Type B pancreatic cell (in vitro differentiated cells): Measurements from ENCODE around the gene PLD1. TPM values are rescaled to one million over a fixed set of nuclear protein-coding genes. Genes with fewer than 3 reads are reported as not detected.

Experiments used
- DNase-seq: peaks from one replicate; pipeline ENCODE4 v3.0.0; 2021; ENCODE audit warnings: mixed read lengths; ENCODE audit not compliant: unreplicated experiment; ENCODE audit errors: extremely low spot score
- H3K27ac Mint-ChIP-seq: 2 replicates; pipeline ENCODE4 v1.8.0; 2021; ENCODE audit warnings: mild to moderate bottlenecking, mixed read lengths
- H3K27me3 Mint-ChIP-seq: 2 replicates; pipeline ENCODE4 v1.8.0; 2021; ENCODE audit warnings: mixed read lengths
- H3K36me3 Mint-ChIP-seq: 2 replicates; pipeline ENCODE4 v1.8.0; 2021; ENCODE audit warnings: mixed read lengths
- H3K4me1 Mint-ChIP-seq: one replicate; pipeline ENCODE4 v1.8.0; 2021; ENCODE audit warnings: mixed read lengths; ENCODE audit not compliant: unreplicated experiment
- H3K4me3 Mint-ChIP-seq: 2 replicates; pipeline ENCODE4 v1.8.0; 2021; ENCODE audit warnings: mild to moderate bottlenecking, mixed read lengths
- H3K9me3 Mint-ChIP-seq: 2 replicates; pipeline ENCODE4 v1.8.0; 2021; ENCODE audit warnings: mixed read lengths
- total RNA-seq: library from RNA; stranded (reverse); gene quantifications from 2 replicates; pipeline ENCODE4 v1.2.1, GENCODE V29; 2021; ENCODE audit warnings: low replicate concordance
- TF ChIP-seq, protein P1 (sequence below): fragments of 200-600 bp; sonication (generic); conservative IDR thresholded peaks from 2 replicates; pipeline ENCODE4 v1.5.0; 2021; ENCODE audit warnings: antibody characterized with exemption, mild to moderate bottlenecking

The PLD1 gene
- total RNA-seq, 1 donor from 2014 or later: 33.3 TPM

DNA sequence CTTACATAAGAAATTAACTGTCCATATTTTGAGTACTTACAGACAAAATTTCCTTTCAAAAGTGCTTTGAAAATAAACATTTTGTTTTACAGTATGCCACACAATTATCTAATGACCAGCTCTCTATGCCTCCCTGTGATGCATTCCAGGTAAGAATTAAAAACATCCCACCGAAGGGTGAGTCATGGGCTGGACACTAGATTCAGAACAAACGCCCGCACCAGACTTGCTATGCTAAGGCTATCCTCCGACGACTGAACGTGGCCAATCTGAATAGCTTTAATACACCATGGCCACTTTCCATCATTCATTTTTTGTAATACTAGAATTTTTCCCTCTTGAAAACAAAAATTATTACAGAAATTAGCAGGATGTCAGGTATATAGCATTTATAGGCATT, 210.3 kb downstream of the PLD1 start:
- Mint-ChIP-seq H3K27me3 (no peaks in the 10 kb centered on the region), H3K36me3 (no peaks in the 10 kb centered on the region), H3K27ac (no peak overlapping the region), H3K4me3 (no peak overlapping the region), H3K9me3 (no peaks in the 10 kb centered on the region), H3K4me1 (no peaks in the 10 kb centered on the region)
- no peak for DNase-seq
- TF ChIP-seq, protein P1, sequence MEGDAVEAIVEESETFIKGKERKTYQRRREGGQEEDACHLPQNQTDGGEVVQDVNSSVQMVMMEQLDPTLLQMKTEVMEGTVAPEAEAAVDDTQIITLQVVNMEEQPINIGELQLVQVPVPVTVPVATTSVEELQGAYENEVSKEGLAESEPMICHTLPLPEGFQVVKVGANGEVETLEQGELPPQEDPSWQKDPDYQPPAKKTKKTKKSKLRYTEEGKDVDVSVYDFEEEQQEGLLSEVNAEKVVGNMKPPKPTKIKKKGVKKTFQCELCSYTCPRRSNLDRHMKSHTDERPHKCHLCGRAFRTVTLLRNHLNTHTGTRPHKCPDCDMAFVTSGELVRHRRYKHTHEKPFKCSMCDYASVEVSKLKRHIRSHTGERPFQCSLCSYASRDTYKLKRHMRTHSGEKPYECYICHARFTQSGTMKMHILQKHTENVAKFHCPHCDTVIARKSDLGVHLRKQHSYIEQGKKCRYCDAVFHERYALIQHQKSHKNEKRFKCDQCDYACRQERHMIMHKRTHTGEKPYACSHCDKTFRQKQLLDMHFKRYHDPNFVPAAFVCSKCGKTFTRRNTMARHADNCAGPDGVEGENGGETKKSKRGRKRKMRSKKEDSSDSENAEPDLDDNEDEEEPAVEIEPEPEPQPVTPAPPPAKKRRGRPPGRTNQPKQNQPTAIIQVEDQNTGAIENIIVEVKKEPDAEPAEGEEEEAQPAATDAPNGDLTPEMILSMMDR: no peak

- TF ChIP-seq, protein P1: no peak
- DNase-seq: no peak
- Mint-ChIP-seq H3K27ac (no peak overlapping the region), H3K9me3 (peaks cover 4% of the 10 kb centered on the region), H3K36me3 (no peaks in the 10 kb centered on the region), H3K4me3 (no peak overlapping the region), H3K27me3 (peaks cover 5% of the 10 kb centered on the region), H3K4me1 (no peaks in the 10 kb centered on the region)
Observed at GRCh38 chr3:171598990-171599389, 211.3 kb downstream of the PLD1 start.

DNA sequence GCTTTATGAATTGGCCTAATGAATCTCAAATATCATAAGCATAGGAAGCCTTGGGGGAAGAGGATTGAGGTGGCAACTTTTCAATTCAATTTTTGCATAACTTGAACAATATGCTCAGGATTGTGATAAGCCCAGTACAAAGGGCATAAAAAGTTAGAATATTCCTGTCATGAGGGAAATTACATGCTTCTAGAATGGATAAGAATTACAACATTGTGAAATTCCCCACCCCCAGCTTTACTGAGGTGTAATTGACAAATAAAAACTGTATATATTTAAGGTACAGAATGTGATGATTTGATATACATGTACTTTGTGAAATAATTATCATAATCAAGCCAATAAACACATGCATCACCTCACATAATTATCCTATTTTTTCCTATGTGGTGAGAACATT, 217.5 kb downstream of the PLD1 start:
- Mint-ChIP-seq H3K9me3 (peaks cover 4% of the 10 kb centered on the region), H3K4me3 (no peak overlapping the region), H3K4me1 (no peaks in the 10 kb centered on the region), H3K36me3 (no peaks in the 10 kb centered on the region), H3K27me3 (peaks cover 5% of the 10 kb centered on the region), H3K27ac (no peak overlapping the region)
- TF ChIP-seq, protein P1: no peak
- no peak for DNase-seq

- H3K4me1 Mint-ChIP-seq: no peaks in the 10 kb centered on the region
- TF ChIP-seq, protein P1: peak; percentile 34
- H3K27ac Mint-ChIP-seq: no peak overlapping the region
- H3K27me3 Mint-ChIP-seq: peaks cover 5% of the 10 kb centered on the region
- H3K9me3 Mint-ChIP-seq: peaks cover 4% of the 10 kb centered on the region
- DNase-seq: no peak
- H3K36me3 Mint-ChIP-seq: no peaks in the 10 kb centered on the region
- no peak overlapping the region for H3K4me3 Mint-ChIP-seq
Observed at GRCh38 chr3:171591070-171591469, 219.2 kb downstream of the PLD1 start.

DNA sequence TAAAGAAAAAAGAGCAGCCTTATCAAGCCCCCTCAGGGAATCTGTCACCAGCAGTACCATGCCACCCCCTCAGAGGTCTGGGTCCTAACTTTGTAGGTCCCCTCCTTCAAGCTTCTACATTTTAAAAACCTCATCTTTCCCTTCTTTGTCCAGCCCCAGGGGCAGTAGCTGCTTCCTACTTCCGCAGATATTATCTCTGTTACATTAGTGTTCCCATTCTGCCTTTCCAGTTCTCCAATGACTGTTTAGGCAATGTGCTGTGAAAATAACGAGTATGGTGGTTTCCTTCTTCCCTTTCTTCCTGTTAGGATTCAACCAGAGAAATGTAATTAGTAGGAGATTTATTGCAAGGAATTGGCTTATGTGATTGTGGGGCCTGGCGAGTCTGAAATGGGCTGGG, 224.0 kb downstream of the PLD1 start:
- no peak overlapping the region for H3K4me3 Mint-ChIP-seq
- no peak for DNase-seq
- H3K4me1 Mint-ChIP-seq: no peaks in the 10 kb centered on the region
- no peaks in the 10 kb centered on the region for H3K27me3 Mint-ChIP-seq
- no peaks in the 10 kb centered on the region for H3K36me3 Mint-ChIP-seq
- H3K27ac Mint-ChIP-seq: no peak overlapping the region
- TF ChIP-seq, protein P1: no peak
- peaks cover 3% of the 10 kb centered on the region for H3K9me3 Mint-ChIP-seq

DNA sequence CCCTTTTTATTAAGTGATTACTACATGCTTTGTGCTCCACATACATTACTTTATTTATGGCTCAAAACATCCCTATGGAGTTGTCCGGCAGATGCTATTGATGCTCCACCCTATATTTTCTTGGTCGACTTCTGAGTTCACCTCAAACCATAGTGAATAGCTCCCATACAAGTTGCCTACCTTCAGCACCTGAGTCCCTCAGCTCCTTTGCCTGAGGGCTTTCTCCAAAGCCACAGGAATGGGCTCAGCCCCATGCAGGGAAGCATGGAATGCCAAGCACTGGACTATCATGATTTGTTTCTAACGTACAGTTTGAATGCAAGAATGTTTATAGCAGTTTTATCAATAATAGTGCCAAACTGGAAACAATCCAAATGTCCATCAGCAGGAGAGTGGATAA, 225.2 kb downstream of the PLD1 start:
- Mint-ChIP-seq H3K4me3 (no peak overlapping the region), H3K36me3 (no peaks in the 10 kb centered on the region), H3K4me1 (no peaks in the 10 kb centered on the region), H3K27ac (no peak overlapping the region), H3K27me3 (no peaks in the 10 kb centered on the region), H3K9me3 (peaks cover 3% of the 10 kb centered on the region)
- no peak for DNase-seq
- TF ChIP-seq, protein P1: no peak
